Epithelial cell of prostate (primary cell): ENCODE data around the gene DNAH7.
A peak's percentile ranks its signal among the peaks of the same experiment; 100 is the strongest.
"Not testable (repeated sequence)": the region's sequence is repeated elsewhere in the genome, so short reads cannot be mapped to it uniquely, and the experiment has no call there.

Experiments used
- DNase-seq: peaks from one replicate; pipeline ENCODE4 v3.0.0-alpha.2; 2011; ENCODE audit warnings: low read depth, low spot score
- H3K27ac ChIP-seq: fragments of 450-650 bp; 2 replicates; pipeline ENCODE4 v1.5.1; 2017; ENCODE audit warnings: mild to moderate bottlenecking

The DNAH7 gene

GRCh38 chr2:195993623-195994022 lies 75.0 kb downstream of the DNAH7 start:
- no peak for DNase-seq
- H3K27ac ChIP-seq: no peak overlapping the region

- DNase-seq: no peak
- H3K27ac ChIP-seq: no peak overlapping the region
Observed at GRCh38 chr2:195985741-195986140, 82.9 kb downstream of the DNAH7 start.

- no peak for DNase-seq
- no peak overlapping the region for H3K27ac ChIP-seq
Observed at GRCh38 chr2:195984923-195985726, 83.5 kb downstream of the DNAH7 start.

GRCh38 chr2:195967336-195967735 lies 101.3 kb downstream of the DNAH7 start:
- peak overlapping the region; percentile 69 for H3K27ac ChIP-seq
- DNase-seq: no peak

GRCh38 chr2:195961873-195962272 lies 106.8 kb downstream of the DNAH7 start:
- DNase-seq: no peak
- H3K27ac ChIP-seq: no peak overlapping the region

- no peak overlapping the region for H3K27ac ChIP-seq
- no peak for DNase-seq
Observed at GRCh38 chr2:195959341-195959740, 109.3 kb downstream of the DNAH7 start.

GRCh38 chr2:195956725-195957124 lies 111.9 kb downstream of the DNAH7 start:
- no peak for DNase-seq
- H3K27ac ChIP-seq: no peak overlapping the region

- H3K27ac ChIP-seq: no peak overlapping the region
- no peak for DNase-seq
Observed at GRCh38 chr2:195945056-195945455, 123.6 kb downstream of the DNAH7 start.

- DNase-seq: no peak
- H3K27ac ChIP-seq: no peak overlapping the region
Observed at GRCh38 chr2:195937176-195937575, 131.5 kb downstream of the DNAH7 start.

GRCh38 chr2:195934484-195934883 lies 134.2 kb downstream of the DNAH7 start:
- no peak for DNase-seq
- no peak overlapping the region for H3K27ac ChIP-seq

- H3K27ac ChIP-seq: no peak overlapping the region
- no peak for DNase-seq
Observed at GRCh38 chr2:195929531-195929930, 139.1 kb downstream of the DNAH7 start.

GRCh38 chr2:195925120-195925519 lies 143.5 kb downstream of the DNAH7 start:
- DNase-seq: no peak
- H3K27ac ChIP-seq: no peak overlapping the region

- no peak for DNase-seq
- H3K27ac ChIP-seq: no peak overlapping the region
Observed at GRCh38 chr2:195923889-195924288, 144.7 kb downstream of the DNAH7 start.

GRCh38 chr2:195917021-195917600 lies 151.5 kb downstream of the DNAH7 start:
- H3K27ac ChIP-seq, DNase-seq: not testable (repeated sequence)

GRCh38 chr2:195912079-195912478 lies 156.6 kb downstream of the DNAH7 start:
- DNase-seq: no peak

GRCh38 chr2:195910570-195910969 lies 158.1 kb downstream of the DNAH7 start:
- no peak for DNase-seq
- no peak overlapping the region for H3K27ac ChIP-seq

More at GRCh38 chr2:195912079-195912478, 156.6 kb downstream of the DNAH7 start:
- no peak overlapping the region for H3K27ac ChIP-seq

GRCh38 chr2:195909926-195910325 lies 158.7 kb downstream of the DNAH7 start:
- H3K27ac ChIP-seq: no peak overlapping the region
- DNase-seq: no peak

GRCh38 chr2:195907474-195907873 lies 161.2 kb downstream of the DNAH7 start:
- DNase-seq: no peak
- no peak overlapping the region for H3K27ac ChIP-seq

- no peak for DNase-seq
- H3K27ac ChIP-seq: no peak overlapping the region
Observed at GRCh38 chr2:195903956-195904355, 164.7 kb downstream of the DNAH7 start.

- no peak overlapping the region for H3K27ac ChIP-seq
- DNase-seq: peak; percentile 37
Observed at GRCh38 chr2:195902857-195903256, 165.8 kb downstream of the DNAH7 start.

- H3K27ac ChIP-seq: no peak overlapping the region
- DNase-seq: no peak
Observed at GRCh38 chr2:195899226-195899625, 169.4 kb downstream of the DNAH7 start.
